HG03045 (cell line): ENCODE measurements around the gene TRIM26.
"Not testable (repeated sequence)": the region's sequence is repeated elsewhere in the genome, so short reads cannot be mapped to it uniquely, and the experiment has no call there.

Source experiments
- ATAC-seq: cut with Tn5 transposase; IDR thresholded peaks from one replicate; pipeline ENCODE4 v1.9.1; 2021; ENCODE audit warnings: mild to moderate bottlenecking, moderate library complexity; ENCODE audit not compliant: unreplicated experiment

TRIM26 gene

GRCh38 chr6:30154709-30155519 is 58.3 kb downstream of the TRIM26 start:
- no peak for ATAC-seq

- ATAC-seq = no peak
Measured at GRCh38 chr6:30154061-30154460, 59.1 kb downstream of the TRIM26 start.

GRCh38 chr6:30152910-30153610 is 60.1 kb downstream of the TRIM26 start:
- no peak for ATAC-seq

GRCh38 chr6:30152016-30152673 is 61.1 kb downstream of the TRIM26 start:
- no peak for ATAC-seq

- ATAC-seq = no peak
Measured at GRCh38 chr6:30151580-30151979, 61.6 kb downstream of the TRIM26 start.

- ATAC-seq = no peak
Measured at GRCh38 chr6:30150671-30151395, 62.4 kb downstream of the TRIM26 start.

GRCh38 chr6:30149858-30150550 is 63.2 kb downstream of the TRIM26 start:
- ATAC-seq = no peak

- no peak for ATAC-seq
Measured at GRCh38 chr6:30149234-30149633, 64.0 kb downstream of the TRIM26 start.

GRCh38 chr6:30147096-30147495 is 66.1 kb downstream of the TRIM26 start:
- ATAC-seq = no peak

- no peak for ATAC-seq
Measured at GRCh38 chr6:30145818-30146217, 67.4 kb downstream of the TRIM26 start.

- no peak for ATAC-seq
Measured at GRCh38 chr6:30144811-30145210, 68.4 kb downstream of the TRIM26 start.

- ATAC-seq = no peak
Measured at GRCh38 chr6:30143780-30144179, 69.4 kb downstream of the TRIM26 start.

GRCh38 chr6:30142665-30143064 is 70.5 kb downstream of the TRIM26 start:
- no peak for ATAC-seq

- ATAC-seq = not testable (repeated sequence)
Measured at GRCh38 chr6:30140240-30140639, 73.0 kb downstream of the TRIM26 start.

GRCh38 chr6:30136570-30137286 is 76.5 kb downstream of the TRIM26 start:
- no peak for ATAC-seq

GRCh38 chr6:30135757-30136156 is 77.4 kb downstream of the TRIM26 start, which contains the start of gene TRIM40:
TSS of gene TRIM40 (plus strand) at chr6:30136140. CDS start at chr6:30137037, 897 bp downstream.
- no peak for ATAC-seq

- no peak for ATAC-seq
Measured at GRCh38 chr6:30135147-30135546, 78.1 kb downstream of the TRIM26 start.
